HG02852 (cell line): ENCODE measurements around the gene ARHGEF17.
A peak's percentile ranks its signal among the peaks of the same experiment; 100 is the strongest.
"Not testable (repeated sequence)": the region's sequence is repeated elsewhere in the genome, so short reads cannot be mapped to it uniquely, and the experiment has no call there.

Experiments used
- ATAC-seq: cut with Tn5 transposase; IDR thresholded peaks from one replicate; pipeline ENCODE4 v1.9.1; 2021; ENCODE audit warnings: mild to moderate bottlenecking, moderate library complexity; ENCODE audit not compliant: unreplicated experiment

ARHGEF17 gene

DNA sequence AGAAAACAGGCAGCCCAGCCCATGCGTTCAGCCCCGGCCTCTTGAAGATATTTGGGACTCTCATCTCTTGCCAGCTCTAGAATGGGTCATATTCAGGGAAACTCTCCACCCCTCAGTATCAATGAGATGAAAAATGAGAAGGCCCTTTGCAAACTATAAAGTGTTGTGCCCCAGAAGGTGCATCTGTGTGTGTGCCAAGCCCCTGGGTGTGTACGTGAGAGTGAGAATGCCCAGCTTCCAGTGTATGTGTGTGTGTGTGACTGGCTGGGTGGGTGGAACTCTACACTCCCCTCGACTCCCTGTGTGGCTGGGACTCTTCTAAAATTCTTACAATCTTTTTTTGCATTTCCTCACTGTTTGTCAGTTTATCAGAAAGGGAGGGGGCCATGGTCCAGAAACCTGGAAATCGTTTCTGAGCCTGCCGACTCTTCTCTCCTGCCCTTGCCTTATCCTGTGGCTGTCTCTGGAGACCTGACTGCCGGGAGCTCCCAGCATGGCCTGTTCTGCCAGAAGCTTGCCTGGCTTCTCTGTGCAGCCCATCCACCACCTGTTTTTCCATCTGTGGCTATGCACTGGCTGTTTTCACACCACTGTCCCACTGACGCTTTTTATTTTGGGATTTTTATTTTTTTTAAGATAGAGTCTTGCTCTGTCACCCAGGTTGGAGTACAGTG is 34.7 kb upstream of the ARHGEF17 start:
- no peak for ATAC-seq

DNA sequence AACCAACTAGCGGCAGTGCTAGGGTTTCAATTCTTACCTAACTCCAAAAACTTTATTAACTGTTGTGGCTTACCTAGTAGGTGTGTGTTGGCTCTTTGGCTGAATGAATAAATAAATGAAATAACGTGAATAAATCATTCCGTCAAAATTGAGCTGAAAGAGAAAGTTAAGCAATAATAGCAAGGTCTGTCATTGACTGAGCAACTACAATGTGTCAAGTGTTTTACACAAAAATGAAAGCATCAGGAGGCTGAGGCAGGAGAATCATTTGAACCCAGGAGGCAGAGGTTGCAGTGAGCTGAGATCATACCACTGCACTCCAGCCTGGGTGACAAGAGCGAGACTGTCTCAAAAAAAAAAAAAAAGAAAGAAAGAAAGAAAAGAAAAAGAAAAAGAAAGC is 33.9 kb upstream of the ARHGEF17 start:
- ATAC-seq, result not testable (repeated sequence)

DNA sequence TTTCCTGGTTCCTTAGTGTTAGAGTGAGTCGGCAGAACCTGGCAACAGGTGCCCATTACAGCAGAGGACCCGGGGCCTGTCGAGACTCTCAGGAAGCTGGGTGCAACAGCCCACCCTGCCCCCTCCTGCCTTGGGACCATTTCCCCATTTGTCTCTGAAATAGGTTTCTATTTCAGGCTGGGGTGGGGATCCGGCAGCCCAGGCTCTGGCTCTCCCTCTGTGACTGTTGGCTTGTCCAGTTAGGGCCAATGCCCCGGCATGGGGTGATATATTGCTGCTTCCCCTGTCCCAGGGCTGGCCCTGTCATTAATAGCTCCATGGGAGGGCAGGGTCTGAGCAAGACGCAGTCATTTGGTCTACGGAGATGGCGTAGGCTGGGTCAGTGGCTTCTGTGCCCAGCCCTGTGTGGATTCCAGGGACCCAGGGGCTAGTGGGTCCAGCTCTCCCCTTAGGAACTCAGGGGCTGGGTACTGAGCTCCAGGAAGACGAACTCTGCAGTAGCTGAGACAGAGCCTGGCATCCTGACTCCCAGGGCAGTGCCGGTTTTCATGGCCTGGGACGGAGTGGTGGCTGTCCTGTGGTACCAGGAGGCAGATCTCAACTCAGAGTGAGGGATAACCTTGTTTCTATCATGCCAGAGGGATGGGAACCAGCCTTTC is 33.2 kb upstream of the ARHGEF17 start:
- no peak for ATAC-seq

DNA sequence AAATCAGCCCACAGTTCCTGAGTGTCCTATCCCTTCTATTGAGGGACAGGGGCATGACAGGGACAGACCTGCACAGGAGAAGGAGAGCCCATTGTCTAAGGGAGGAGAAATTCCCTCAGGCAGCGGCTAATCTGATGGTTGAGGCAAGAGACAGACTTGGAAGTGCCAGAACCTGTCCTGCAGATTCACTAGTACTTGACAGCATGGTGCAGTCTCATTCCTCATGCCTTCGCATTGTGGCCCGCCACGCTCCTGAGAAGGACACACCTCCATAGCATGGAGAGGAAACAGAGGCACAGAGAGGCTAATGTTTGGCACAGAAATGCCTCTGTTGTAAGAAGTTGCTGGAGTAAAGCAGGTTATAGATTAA is 32.7 kb upstream of the ARHGEF17 start:
- no peak for ATAC-seq

DNA sequence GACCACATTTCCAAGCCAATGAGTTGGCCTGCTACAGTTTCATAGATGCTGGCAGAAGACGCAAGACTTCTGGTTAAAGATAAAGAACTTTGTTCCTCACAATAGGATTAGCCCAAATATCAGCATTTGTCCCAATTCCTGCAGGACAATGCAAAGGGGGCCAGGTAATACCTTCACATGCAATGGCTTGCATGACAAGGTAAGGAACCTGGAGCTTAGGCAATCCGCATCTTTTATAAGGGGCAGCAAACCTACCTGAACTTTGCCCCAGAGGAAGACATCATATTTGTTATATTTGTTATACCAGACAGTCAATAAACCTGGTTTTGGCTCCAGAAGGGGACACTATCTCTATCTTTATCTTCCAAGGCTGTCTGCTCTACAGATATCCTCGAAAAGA is 30.6 kb upstream of the ARHGEF17 start:
- no peak for ATAC-seq

DNA sequence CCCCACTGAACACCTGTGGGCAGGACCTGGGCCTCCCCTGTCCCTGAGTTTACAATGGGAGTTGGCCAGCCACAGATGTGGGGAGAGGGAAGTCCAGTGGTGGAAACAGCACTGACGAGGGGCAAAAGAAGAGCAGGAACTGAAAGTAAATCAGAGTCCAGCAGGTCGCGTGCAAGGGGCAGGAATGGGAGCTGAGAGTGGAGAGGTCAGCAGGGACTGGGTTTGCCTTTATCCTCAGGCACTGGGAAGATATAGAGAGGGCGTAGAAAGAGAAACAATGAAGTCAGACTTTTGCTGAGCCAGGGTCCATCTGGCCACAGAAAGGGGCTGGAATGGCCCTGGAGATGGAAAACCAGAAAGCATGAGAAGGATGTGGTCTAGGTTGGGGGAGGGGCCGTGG is 27.4 kb upstream of the ARHGEF17 start:
- ATAC-seq, result no peak

DNA sequence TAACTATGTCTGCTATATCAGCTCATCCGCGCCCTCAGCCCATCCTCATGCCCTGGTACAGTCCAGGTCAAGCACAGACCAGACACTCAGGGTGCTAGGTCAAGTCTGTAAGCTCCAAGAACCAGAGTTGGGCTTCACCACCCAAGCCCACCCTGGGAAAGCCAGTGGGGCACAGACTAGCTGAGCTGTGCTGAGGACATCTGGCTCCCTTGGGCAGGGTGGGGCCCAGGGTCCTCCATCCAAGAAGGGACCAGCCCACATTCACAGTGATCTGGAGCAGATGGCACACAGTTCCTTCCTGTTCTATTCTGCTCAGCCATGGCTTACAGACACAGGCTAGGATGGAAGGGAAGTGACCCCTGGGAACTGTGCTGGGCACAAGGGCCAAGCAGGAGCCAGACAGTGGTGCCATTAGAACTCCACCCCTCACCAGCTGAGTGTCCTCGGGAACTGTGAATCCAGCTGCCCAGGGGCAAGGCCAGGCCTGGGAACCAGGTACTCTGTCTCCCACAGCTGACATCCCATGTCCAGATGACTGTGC is 26.8 kb upstream of the ARHGEF17 start:
- ATAC-seq, result no peak

DNA sequence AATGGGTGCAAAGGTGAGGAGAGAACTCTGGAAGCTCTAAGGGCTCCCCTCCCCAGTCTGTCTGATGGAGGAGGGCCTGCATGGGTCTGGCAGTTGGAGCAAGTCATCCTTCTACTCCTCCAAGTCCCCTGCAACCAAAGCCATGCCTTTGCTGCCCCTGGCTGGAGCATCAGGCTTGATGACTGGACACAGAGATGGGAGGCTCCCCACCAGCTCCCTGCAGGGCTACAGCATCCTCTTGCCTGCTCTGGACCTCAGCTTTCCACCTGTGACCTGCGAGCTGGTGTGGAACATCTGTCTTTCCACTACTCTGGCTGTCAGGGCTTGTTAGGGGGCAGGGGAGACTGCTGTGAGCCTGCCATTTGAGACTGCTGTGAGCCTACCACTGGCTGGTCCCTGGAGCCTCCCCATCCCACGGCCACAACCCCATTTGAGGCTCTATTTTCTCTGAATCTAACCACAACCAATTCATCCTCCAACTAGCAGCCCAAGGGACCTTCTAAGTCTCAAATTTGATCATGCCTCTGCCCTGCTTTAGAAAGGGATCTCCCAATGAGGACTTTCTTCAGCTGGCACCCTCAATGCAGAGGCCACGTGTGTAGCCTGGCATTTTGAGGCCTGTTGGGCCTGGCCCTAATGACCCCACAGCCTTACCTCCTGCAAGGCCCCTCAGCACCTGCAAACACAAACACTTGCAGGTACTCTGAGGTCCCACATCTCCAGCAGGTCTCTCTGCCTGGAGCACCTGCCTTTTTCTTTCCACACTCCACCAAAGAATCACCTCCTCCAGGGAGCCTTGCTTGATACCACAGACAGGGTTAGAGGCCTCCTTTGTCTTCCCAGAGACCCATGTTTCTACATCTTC is 26.0 kb upstream of the ARHGEF17 start:
- ATAC-seq, result no peak

DNA sequence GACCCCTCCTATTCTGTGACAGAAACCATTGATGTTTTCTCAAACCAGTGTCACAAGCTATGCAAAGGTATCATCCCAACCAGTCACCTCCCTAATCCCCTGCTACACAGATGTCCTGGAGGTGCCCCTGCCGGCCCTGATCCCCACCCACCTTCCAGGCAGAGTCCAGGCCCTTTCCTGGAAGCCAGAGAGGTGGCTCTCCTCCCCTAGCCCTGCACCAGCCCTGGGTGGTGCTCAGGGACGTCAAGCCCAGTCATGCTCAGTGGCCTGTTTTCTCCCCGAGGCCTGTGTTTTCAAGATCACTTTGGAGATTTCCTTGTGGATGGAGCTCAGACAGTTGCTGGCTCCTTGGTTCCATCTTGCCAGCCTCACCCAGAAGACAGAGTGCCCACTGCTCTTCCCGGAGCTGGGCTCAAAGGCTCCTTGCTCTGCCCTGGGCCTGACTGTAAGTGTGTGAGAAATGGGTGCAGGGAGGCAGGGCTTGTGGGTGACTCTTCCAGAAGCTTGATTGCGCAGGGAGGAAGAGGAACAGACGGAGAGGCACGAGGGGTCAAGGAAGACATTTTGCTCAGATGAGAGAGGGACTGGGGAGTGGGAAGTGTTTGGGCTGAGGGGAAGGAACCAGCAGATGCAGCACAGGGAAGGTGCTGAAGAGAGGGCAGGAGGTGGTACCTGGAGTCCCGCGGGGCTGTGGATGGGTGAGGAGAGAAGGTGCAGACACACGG is 24.6 kb upstream of the ARHGEF17 start:
- ATAC-seq, result no peak

DNA sequence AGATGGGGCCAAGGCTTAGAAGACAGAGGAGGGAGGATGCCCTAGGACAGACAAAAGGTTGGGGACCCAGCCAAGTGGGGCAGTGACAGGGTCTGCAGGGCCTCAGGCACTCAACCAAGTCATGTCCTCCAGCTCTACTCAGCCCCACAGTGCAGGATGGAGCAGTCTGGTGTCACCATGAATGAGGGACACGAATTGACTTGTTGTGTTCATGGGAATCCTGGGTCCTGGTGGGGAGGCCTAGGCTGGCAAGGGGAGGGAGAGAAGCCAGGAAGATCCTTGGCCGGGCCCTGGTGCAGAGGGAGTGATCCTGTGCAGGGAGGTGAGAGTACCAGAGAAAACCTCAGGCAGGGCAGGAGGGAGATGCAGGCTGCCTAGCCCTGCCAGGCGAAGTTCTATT is 24.0 kb upstream of the ARHGEF17 start:
- no peak for ATAC-seq

DNA sequence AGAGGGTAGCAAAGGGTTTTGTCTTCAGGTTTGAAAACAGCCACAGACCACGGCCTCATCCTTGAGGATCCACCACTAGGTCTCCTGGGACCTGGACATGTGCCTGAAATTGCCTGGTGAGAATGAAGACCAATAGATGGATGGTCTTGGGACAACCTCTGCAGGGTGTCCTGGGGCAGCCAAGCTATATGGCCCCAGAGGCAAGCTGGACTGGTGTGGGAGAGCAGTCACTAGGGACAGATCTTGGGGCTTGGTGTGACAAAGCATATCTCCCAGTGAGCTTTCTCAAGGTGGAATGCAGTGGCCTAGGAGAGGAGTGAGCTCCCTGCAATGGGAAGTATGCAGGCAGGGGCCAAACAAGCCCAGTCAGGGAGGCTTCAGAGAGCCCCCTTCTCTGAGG is 22.4 kb upstream of the ARHGEF17 start:
- ATAC-seq, result no peak

DNA sequence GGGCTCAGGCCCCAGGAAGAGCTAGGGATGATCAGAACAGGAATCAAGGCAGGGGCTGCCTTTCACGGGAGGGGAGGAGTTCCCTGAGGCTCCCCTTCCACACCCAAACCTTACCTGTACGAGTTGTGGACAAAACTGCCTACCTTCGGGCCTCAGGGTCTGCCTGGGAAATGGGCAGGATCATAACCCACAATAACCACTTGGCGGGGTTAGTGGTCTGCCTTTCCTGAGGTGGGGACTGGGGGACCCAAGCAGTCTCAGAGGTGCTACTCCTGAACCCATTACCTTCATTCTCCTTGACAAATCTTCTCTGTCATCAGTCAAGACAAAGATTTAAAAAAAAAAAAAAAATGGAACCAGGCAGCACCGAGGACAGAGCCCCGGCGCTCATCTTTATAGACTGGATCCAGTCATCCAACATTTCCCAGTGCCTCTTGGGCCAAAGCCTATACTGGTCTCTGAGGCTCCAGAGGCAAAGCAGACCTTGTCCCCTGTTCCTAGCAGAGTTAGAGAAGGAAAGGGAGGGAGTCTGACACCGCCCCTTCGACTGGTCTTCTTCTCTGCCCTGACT is 21.8 kb upstream of the ARHGEF17 start:
- no peak for ATAC-seq

DNA sequence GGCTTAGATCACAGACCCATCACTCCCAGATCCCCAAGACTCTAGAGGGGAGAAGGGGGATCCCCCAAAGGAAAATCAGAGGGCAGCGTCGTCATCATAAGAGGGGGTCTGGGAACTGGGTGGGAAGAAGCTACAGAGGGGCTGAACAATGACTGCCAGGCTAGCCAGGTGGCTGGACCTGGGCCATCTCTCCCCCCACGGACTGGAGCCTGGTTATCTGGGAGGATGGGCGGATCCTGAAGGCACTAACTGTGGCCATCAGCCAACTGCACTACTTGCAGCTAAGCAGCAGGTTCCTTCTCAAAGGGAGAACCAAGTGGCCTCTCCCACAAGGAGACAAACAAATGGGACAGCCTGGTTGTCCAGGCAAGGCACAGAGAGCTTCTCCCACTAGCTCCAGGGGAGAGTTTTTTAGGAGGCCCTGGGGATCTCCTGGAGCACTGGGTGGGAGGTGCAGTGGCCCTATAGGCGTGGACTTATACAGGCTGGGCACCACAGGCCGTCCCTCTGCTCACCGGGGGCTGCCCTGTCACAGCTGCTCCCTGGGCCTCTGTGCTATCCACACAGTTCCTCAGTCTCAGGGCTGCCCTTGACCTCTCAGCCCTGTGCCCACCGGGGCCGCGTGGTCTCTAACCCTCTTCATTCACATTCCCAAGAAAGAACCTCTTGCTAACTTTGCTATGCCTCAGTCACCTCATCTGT is 20.5 kb upstream of the ARHGEF17 start:
- no peak for ATAC-seq

DNA sequence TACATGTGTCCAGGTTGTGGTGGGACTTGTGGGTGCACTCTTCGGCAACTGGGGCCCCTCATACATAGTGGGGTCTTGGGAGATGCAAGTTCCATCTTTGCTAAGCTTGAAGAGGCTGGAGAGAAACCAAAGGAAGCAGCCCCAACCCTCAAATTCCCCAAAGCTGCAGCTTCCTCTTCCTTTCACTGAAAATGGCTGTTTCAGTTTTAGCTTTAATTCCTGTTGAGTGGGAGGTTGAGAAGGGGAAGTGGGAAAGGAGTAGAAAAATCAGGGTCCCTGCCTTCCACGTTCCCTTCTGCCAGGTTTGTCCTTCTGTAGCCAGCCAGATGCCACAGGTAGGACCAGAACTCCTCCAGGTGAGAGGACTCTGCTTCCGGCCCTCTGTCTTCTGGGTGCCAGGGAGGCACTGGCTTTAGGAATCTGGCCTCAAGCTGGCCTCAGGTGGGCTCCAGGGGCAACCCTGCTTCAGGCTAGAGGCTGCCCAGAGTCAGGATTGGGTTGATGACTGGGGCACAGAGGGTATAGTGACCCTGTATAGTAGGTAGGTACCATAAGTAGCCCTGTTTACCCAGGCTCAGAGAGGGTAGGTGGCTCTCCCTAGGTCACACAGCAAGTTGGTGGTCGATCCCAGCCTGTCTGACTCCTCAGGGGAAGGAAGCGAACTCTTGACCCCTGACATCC is 19.7 kb upstream of the ARHGEF17 start:
- no peak for ATAC-seq

DNA sequence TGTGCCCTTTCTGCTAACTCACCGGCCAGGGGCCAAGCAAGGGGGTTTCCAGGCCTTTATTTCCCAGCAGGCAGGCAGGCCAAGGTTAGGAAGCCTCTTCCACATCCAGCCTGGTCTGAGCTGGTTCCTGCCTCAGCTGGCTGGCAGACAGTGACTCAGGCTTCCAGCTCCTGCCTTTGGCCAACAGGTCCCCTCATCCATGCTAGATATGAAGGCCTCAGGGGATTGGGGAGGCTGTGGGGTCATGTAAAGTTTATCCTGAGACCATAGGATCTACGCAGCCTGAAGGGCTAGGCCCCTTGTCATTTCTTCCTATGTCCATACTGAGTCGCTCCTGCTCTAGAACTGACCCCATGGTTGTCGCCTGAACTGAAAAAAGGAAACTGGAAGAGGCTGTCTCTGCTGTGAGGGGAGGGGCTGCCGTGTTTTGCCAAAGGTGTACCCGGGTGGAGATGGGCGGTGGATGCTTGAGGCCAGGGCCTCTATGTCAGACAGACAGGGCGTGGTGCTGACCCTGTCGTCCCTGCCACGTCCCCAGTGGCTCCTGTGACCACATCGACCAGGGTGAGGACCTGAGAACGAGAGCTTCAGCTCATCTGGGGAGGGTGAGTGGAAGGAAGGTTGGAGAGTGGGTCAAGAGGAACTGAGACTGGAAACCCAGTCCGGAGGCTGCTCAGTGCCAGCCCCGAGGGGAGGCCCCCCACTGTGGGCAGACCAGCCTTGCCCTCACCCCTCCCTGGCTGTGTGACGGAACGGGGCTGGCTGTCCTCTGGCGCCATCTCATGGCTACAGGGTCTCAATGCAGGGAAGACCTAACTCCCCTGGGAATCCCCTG is 19.0 kb upstream of the ARHGEF17 start:
- ATAC-seq, result peak; percentile 66

DNA sequence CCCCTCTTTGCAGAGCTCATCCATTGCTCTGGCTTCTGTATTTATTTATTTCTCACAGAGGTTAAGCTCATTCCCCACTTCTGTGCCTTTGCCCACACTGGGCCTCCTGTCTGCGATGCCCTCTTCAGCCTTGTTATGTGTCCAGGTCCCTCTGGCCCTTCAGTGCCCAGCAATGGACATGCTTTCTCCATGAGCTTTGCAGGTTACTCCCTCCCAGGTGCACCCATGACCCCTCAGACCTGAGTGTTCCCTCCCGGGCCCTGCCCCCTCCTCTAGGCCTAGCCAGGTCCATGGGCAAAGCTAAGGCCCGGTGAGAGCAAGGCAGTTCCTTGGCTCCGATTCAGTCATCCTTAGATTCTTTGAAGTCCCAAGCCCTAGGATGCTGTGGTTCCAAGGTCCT is 17.5 kb upstream of the ARHGEF17 start:
- ATAC-seq, result no peak

DNA sequence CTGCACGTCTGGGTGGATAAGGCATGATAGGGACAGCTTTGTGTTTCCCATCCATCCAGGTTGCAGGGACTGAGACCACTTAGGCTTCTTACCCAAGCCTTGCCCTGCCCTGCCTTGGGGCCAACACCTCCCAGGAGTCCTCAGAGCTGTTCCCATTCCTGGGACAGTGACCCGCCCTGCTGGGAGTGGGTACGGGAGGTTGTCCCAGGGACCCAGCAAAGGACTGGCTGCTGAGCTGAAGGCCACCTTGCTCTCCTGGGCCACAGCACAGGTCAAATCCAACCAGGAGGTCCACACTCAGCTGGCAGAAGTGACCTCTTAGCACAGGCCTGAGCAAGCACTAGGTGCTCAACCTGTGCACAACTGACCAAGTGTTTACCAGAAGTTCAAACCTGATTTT is 16.9 kb upstream of the ARHGEF17 start:
- no peak for ATAC-seq

DNA sequence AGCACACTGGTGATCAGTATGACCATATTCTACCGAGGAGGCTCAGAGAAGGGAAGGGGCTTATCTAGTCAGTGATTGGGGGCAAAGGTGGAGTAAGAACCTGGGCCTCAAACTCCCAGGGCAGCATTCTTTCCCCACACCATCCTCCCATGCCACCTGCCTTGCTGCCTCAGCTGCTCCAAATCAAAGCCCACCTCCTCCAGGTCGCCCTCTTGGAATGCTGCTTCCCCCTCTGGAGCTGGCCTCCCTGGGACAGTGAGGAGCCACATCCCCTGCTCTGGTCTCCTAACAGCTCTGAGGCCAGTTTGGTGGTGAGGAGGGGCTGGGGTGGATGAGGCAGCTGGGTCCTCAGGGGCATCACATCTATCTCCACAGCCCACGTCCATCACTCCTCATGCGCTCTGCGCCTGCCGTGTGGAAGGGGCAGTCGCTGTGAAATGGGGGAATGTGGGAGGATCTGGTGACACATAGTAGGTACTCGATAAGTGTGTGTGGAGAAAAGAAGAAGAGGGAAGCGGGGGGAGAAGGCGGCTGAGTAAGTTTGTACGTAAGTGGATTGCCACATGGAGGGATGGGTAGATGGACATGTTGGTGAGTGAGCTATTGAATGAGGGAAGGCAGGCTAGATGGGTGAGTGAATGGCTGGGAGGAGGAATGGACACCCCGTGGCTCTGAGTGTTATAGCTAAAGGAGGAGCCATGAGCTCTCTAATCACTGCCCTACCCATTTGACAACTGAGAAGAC is 16.1 kb upstream of the ARHGEF17 start:
- no peak for ATAC-seq
